HUES64 (cell line): ENCODE data around the gene DNAH14.
"Not testable (repeated sequence)": the region's sequence is repeated elsewhere in the genome, so short reads cannot be mapped to it uniquely, and the experiment has no call there.

Experiments
- H3K27ac ChIP-seq: 2 replicates; pipeline ENCODE4 v1.7.0; 2013; ENCODE audit warnings: low read depth, low read length, inconsistent platforms
- H3K27me3 ChIP-seq: 2 replicates; pipeline ENCODE4 v1.6.1; 2013; ENCODE audit warnings: mild to moderate bottlenecking, low read length; ENCODE audit not compliant: insufficient read depth
- H3K36me3 ChIP-seq: 2 replicates; pipeline ENCODE4 v1.6.1; 2013; ENCODE audit warnings: mild to moderate bottlenecking, low read length; ENCODE audit not compliant: insufficient read depth
- H3K4me1 ChIP-seq: 2 replicates; pipeline ENCODE4 v1.6.1; 2013; ENCODE audit warnings: mild to moderate bottlenecking, low read length, moderate library complexity; ENCODE audit not compliant: insufficient read depth
- H3K4me3 ChIP-seq: 2 replicates; pipeline ENCODE4 v1.5.1; 2013; ENCODE audit warnings: mild to moderate bottlenecking, low read length, moderate library complexity
- H3K9ac ChIP-seq: 2 replicates; pipeline ENCODE4 v1.6.1; 2013; ENCODE audit warnings: mild to moderate bottlenecking, low read depth, low read length
- H3K9me3 ChIP-seq: 2 replicates; pipeline ENCODE4 v1.6.1; 2013; ENCODE audit warnings: low read depth, low read length; ENCODE audit not compliant: insufficient read depth
- WGBS: fragments of 150-250, 120-280 bp; methylation state at CpG from one replicate; pipeline ENCODE4 v1.1.7; 2013; ENCODE audit warnings: missing lambda C conversion rate; 5-methylcytosine and 5-hydroxymethylcytosine counted together

DNAH14 gene

GRCh38 chr1:225319871-225320270, 390.4 kb downstream of the DNAH14 start:
- Histone ChIP-seq H3K4me3 (no peak overlapping the region), H3K4me1 (no peaks in the 10 kb centered on the region), H3K36me3 (no peaks in the 10 kb centered on the region), H3K27me3 (no peaks in the 10 kb centered on the region), H3K9ac (no peak overlapping the region), H3K9me3 (no peaks in the 10 kb centered on the region), H3K27ac (no peak overlapping the region)

GRCh38 chr1:225321784-225322183, 392.3 kb downstream of the DNAH14 start:
- Histone ChIP-seq H3K27ac (no peak overlapping the region), H3K27me3 (no peaks in the 10 kb centered on the region), H3K9ac (no peak overlapping the region), H3K9me3 (no peaks in the 10 kb centered on the region), H3K4me1 (no peaks in the 10 kb centered on the region), H3K4me3 (no peak overlapping the region), H3K36me3 (no peaks in the 10 kb centered on the region)
- 96% methylated on average over 4 of the region's 4 CpGs for WGBS

GRCh38 chr1:225329041-225329440, 399.6 kb downstream of the DNAH14 start:
- Histone ChIP-seq H3K9ac (no peak overlapping the region), H3K9me3 (no peaks in the 10 kb centered on the region), H3K4me3 (no peak overlapping the region), H3K27ac (no peak overlapping the region), H3K36me3 (no peaks in the 10 kb centered on the region), H3K27me3 (no peaks in the 10 kb centered on the region), H3K4me1 (no peaks in the 10 kb centered on the region)

GRCh38 chr1:225329996-225330395, 400.5 kb downstream of the DNAH14 start:
- not testable (repeated sequence) for H3K9me3 ChIP-seq, H3K4me1 ChIP-seq, H3K4me3 ChIP-seq, H3K27me3 ChIP-seq, H3K9ac ChIP-seq, H3K27ac ChIP-seq, H3K36me3 ChIP-seq
- no CpG with 5 or more reads among the region's 1 CpG for WGBS

GRCh38 chr1:225332686-225333085, 403.2 kb downstream of the DNAH14 start:
- Histone ChIP-seq H3K4me1 (no peaks in the 10 kb centered on the region), H3K27ac (no peak overlapping the region), H3K27me3 (no peaks in the 10 kb centered on the region), H3K9me3 (no peaks in the 10 kb centered on the region; the same call in 1 of the 2 replicates), H3K36me3 (no peaks in the 10 kb centered on the region), H3K4me3 (no peak overlapping the region), H3K9ac (no peak overlapping the region)
- WGBS: 100% methylated on average over 1 of the region's 1 CpG

GRCh38 chr1:225335098-225335778, 405.8 kb downstream of the DNAH14 start:
- H3K27ac ChIP-seq, H3K9ac ChIP-seq, H3K36me3 ChIP-seq, H3K27me3 ChIP-seq, H3K9me3 ChIP-seq, H3K4me3 ChIP-seq, H3K4me1 ChIP-seq: not testable (repeated sequence)
- WGBS: 80% methylated on average over 7 of the region's 18 CpGs

GRCh38 chr1:225338545-225338944, 409.1 kb downstream of the DNAH14 start:
- Histone ChIP-seq H3K27ac (no peak overlapping the region), H3K4me3 (no peak overlapping the region), H3K4me1 (no peaks in the 10 kb centered on the region), H3K27me3 (no peaks in the 10 kb centered on the region), H3K9ac (no peak overlapping the region), H3K9me3 (no peaks in the 10 kb centered on the region; the same call in 1 of the 2 replicates), H3K36me3 (no peaks in the 10 kb centered on the region)
- 92% methylated on average over 3 of the region's 3 CpGs for WGBS

GRCh38 chr1:225341642-225342041, 412.2 kb downstream of the DNAH14 start:
- H3K4me3 ChIP-seq: no peak overlapping the region
- H3K27me3 ChIP-seq: no peaks in the 10 kb centered on the region
- no peaks in the 10 kb centered on the region for H3K4me1 ChIP-seq
- no peaks in the 10 kb centered on the region for H3K36me3 ChIP-seq
- H3K9me3 ChIP-seq: no peaks in the 10 kb centered on the region
- 96% methylated on average over 3 of the region's 3 CpGs for WGBS
- no peak overlapping the region for H3K9ac ChIP-seq
- H3K27ac ChIP-seq: no peak overlapping the region

GRCh38 chr1:225342695-225343094, 413.2 kb downstream of the DNAH14 start:
- Histone ChIP-seq H3K27ac (no peak overlapping the region), H3K4me1 (peaks cover 4% of the 10 kb centered on the region; the same call in 1 of the 2 replicates), H3K36me3 (no peaks in the 10 kb centered on the region), H3K9me3 (no peaks in the 10 kb centered on the region), H3K27me3 (no peaks in the 10 kb centered on the region), H3K4me3 (no peak overlapping the region), H3K9ac (no peak overlapping the region)
- 90% methylated on average over 7 of the region's 7 CpGs for WGBS

GRCh38 chr1:225343618-225344017, 414.1 kb downstream of the DNAH14 start:
- Histone ChIP-seq H3K27me3 (no peaks in the 10 kb centered on the region), H3K4me3 (no peak overlapping the region)

GRCh38 chr1:225347123-225347683, 417.7 kb downstream of the DNAH14 start:
- H3K4me3 ChIP-seq: no peak overlapping the region
- H3K27me3 ChIP-seq: no peaks in the 10 kb centered on the region
- 78% methylated on average over 3 of the region's 3 CpGs for WGBS
- H3K9ac ChIP-seq: no peak overlapping the region
- no peak overlapping the region for H3K27ac ChIP-seq
- H3K9me3 ChIP-seq: no peaks in the 10 kb centered on the region
- H3K4me1 ChIP-seq: peaks cover 4% of the 10 kb centered on the region; the same call in 1 of the 2 replicates
- no peaks in the 10 kb centered on the region for H3K36me3 ChIP-seq

More at GRCh38 chr1:225343618-225344017, 414.1 kb downstream of the DNAH14 start:
- no peaks in the 10 kb centered on the region for H3K9me3 ChIP-seq
- H3K4me1 ChIP-seq: peaks cover 4% of the 10 kb centered on the region; the same call in 1 of the 2 replicates
- H3K9ac ChIP-seq: no peak overlapping the region
- no peak overlapping the region for H3K27ac ChIP-seq
- no peaks in the 10 kb centered on the region for H3K36me3 ChIP-seq

- peaks cover 4% of the 10 kb centered on the region; the same call in 1 of the 2 replicates for H3K4me1 ChIP-seq
- H3K9ac ChIP-seq: no peak overlapping the region
- H3K27me3 ChIP-seq: no peaks in the 10 kb centered on the region
- no peak overlapping the region for H3K27ac ChIP-seq
- no peak overlapping the region for H3K4me3 ChIP-seq
- H3K36me3 ChIP-seq: no peaks in the 10 kb centered on the region
- no peaks in the 10 kb centered on the region for H3K9me3 ChIP-seq
These were observed 418.9 kb downstream of the DNAH14 start for GRCh38 chr1:225348400-225348799.
